Endothelial cell of umbilical vein (primary cell): Measurements from ENCODE around the gene NALCN. TPM values are rescaled to one million over a fixed set of nuclear protein-coding genes. Genes with fewer than 3 reads are reported as not detected.

Experiments
- BruUV-seq: library from RNA; stranded (reverse); fragments of 400-500 nt; replicated peaks from 2 replicates; lab custom pipeline; 2021; lab: Mats Ljungman, UMichigan
- CTCF ChIA-PET: fragments of 300-600, 350-600 bp; sonication (Branson Sonifier 250); formaldehyde crosslinking; loops from one replicate; lab custom pipeline; 2021; ENCODE audit warnings: antibody characterized with exemption, inconsistent platforms; lab: Charles Lee
- POLR2A ChIA-PET: fragments of 300-600, 350-600 bp; sonication (Branson Sonifier 250); formaldehyde crosslinking; loops from one replicate; lab custom pipeline; 2021; ENCODE audit warnings: antibody characterized with exemption, inconsistent platforms; lab: Charles Lee
- DNase-seq: peaks from one replicate; pipeline ENCODE4 v3.0.0-alpha.2; 2011; ENCODE audit warnings: low read depth, low spot score
- FAIRE-seq: peaks from 2 replicates; lab custom pipeline; 2011; peaks lifted over from hg19 to GRCh38; lab: Jason Lieb, UNC
- H2AFZ ChIP-seq: 2 replicates; pipeline ENCODE4 v1.6.0; 2012; ENCODE audit warnings: low read depth, low read length, control low read depth, inconsistent platforms
- H3K27ac ChIP-seq: 2 replicates; pipeline ENCODE4 v1.5.1; 2011; ENCODE audit warnings: low read depth, mild to moderate bottlenecking, control low read depth, low read length, moderate library complexity; ENCODE audit not compliant: insufficient read depth
- H3K27me3 ChIP-seq, 2 experiments: 2 replicates each; pipeline versions ENCODE4 v1.6.0 to v1.6.1; 2011; ENCODE audit warnings: low read length in 2 of 2, mixed read lengths in 1 of 2; ENCODE audit not compliant: control insufficient read depth in 2 of 2, insufficient read depth in 2 of 2
- H3K36me3 ChIP-seq, 2 experiments: 2 replicates in 1 of 2; 3 replicates in 1 of 2; pipeline ENCODE4 v1.5.1; 2011; ENCODE audit warnings: low read length in 2 of 2, mild to moderate bottlenecking in 1 of 2, moderate library complexity in 1 of 2; ENCODE audit not compliant: control insufficient read depth in 2 of 2, insufficient read depth in 2 of 2; ENCODE audit errors: extremely low read depth in 1 of 2
- H3K4me1 ChIP-seq: 3 replicates; pipeline ENCODE4 v1.5.1; 2011; ENCODE audit warnings: mild to moderate bottlenecking, low read length; ENCODE audit not compliant: control insufficient read depth, insufficient read depth; ENCODE audit errors: extremely low read depth
- H3K4me2 ChIP-seq: 2 replicates; pipeline ENCODE4 v1.6.1; 2011; ENCODE audit warnings: low read length, control low read depth, mixed read lengths; ENCODE audit not compliant: insufficient read depth
- H3K4me3 ChIP-seq, 3 experiments: fragments of 200-600 bp in 1 of 3; sonication (generic), shearing (Covaris generic) in 1 of 3; replicated peaks in 1 of 3; 2 replicates each; pipeline ENCODE4 v1.5.1; 2011 to 2016; ENCODE audit warnings: control low read depth in 3 of 3, low read length in 3 of 3, mild to moderate bottlenecking in 2 of 3, inconsistent platforms in 1 of 3, low read depth in 1 of 3, moderate library complexity in 1 of 3; ENCODE audit not compliant: insufficient read depth in 1 of 3
- H3K79me2 ChIP-seq: 2 replicates; pipeline ENCODE4 v1.6.0; 2012; ENCODE audit warnings: low read length, inconsistent platforms; ENCODE audit not compliant: control insufficient read depth, insufficient read depth
- H3K9ac ChIP-seq: replicated peaks from 2 replicates; pipeline ENCODE3; 2011; ENCODE audit warnings: low read length, control low read depth; ENCODE audit not compliant: insufficient read depth; ENCODE audit errors: extremely low read depth
- H3K9me1 ChIP-seq: replicated peaks from 3 replicates; pipeline ENCODE4 v1.6.0; 2011; ENCODE audit warnings: mild to moderate bottlenecking, low read length; ENCODE audit not compliant: control insufficient read depth, insufficient read depth; ENCODE audit errors: extremely low read depth
- H3K9me3 ChIP-seq: replicated peaks from 2 replicates; pipeline ENCODE4 v1.5.1; 2012; ENCODE audit warnings: low read length, inconsistent platforms; ENCODE audit not compliant: control insufficient read depth, insufficient read depth
- H4K20me1 ChIP-seq: replicated peaks from 2 replicates; pipeline ENCODE3; 2011; ENCODE audit warnings: mild to moderate bottlenecking, low read length; ENCODE audit not compliant: control insufficient read depth, insufficient read depth; ENCODE audit errors: extremely low read depth
- FOS ChIP-seq: IDR thresholded peaks from 2 replicates; pipeline ENCODE4 v1.6.1; 2011; ENCODE audit warnings: mild to moderate bottlenecking, low read length, moderate library complexity, borderline replicate concordance; ENCODE audit not compliant: insufficient read depth
- GATA2 ChIP-seq: IDR thresholded peaks from 2 replicates; pipeline ENCODE4 v1.7.0; 2011; ENCODE audit warnings: low read depth, mild to moderate bottlenecking, moderate library complexity, mixed read lengths, low read length; ENCODE audit not compliant: insufficient read length, insufficient read depth
- JUN ChIP-seq: IDR thresholded peaks from 2 replicates; pipeline ENCODE4 v1.6.1; 2011; ENCODE audit warnings: borderline replicate concordance, low read depth; ENCODE audit not compliant: insufficient read length, insufficient read depth
- MYC ChIP-seq: IDR thresholded peaks from one replicate; pipeline ENCODE4 v1.6.1; 2011; ENCODE audit warnings: mild to moderate bottlenecking, low read depth, low read length
- POLR2AphosphoS5 ChIP-seq: IDR thresholded peaks from 2 replicates; pipeline ENCODE4 v1.6.1; 2012; ENCODE audit warnings: low read depth, mild to moderate bottlenecking, control low read depth, low read length, moderate library complexity; ENCODE audit not compliant: insufficient read depth
- dilution Hi-C: fragments of 300-500 bp; cut with MboI; formaldehyde crosslinking; loops from one replicate; pipeline ENCODE4 v1.15.0; 2019; ENCODE audit warnings: low sequenced_read_pairs; ENCODE audit not compliant: extremely low pct_ligation_motif_present
- intact Hi-C: fragments of 100-400 bp; cut with micrococcal nuclease; formaldehyde crosslinking; loops from one replicate; pipeline ENCODE4 v1.10.0; 2022
- polyA plus RNA-seq, 4 experiments: library from polyadenylated mRNA; depleted of rRNA in 3 of 4; stranded (reverse) in 3 of 4; unstranded in 1 of 4; fragments of >200 nt; gene quantifications; 2 replicates each; pipeline versions ENCODE4 v1.2.1 to v1.2.3, GENCODE V29; 2011 to 2012; ENCODE audit warnings: missing spikeins in 1 of 4
- total RNA-seq: library from RNA; stranded (reverse); gene quantifications from 2 replicates; pipeline ENCODE4 v1.2.3, GENCODE V29; 2021
- TF ChIP-seq, protein P1 (sequence below): IDR thresholded peaks from 2 replicates; pipeline ENCODE4 v1.6.1; 2011; ENCODE audit not compliant: insufficient read depth, insufficient read length
- TF ChIP-seq, protein P2 (sequence below), 2 donors: IDR thresholded peaks; 1 replicate in 1 of 2; 2 replicates in 1 of 2; pipeline ENCODE4 v1.5.1; 2011; ENCODE audit warnings: low read length in 2 of 2, mild to moderate bottlenecking in 2 of 2, moderate library complexity in 2 of 2, control low read depth in 1 of 2, inconsistent platforms in 1 of 2, low read depth in 1 of 2; ENCODE audit not compliant: insufficient read depth in 1 of 2; ENCODE audit errors: extremely low read depth in 1 of 2

The NALCN gene
- total and polyA plus RNA-seq, 2 donors (not counting 3 experiments of a cell fraction or from before 2014, with no cell fraction given), result 3.3 to 4.4 TPM

DNA sequence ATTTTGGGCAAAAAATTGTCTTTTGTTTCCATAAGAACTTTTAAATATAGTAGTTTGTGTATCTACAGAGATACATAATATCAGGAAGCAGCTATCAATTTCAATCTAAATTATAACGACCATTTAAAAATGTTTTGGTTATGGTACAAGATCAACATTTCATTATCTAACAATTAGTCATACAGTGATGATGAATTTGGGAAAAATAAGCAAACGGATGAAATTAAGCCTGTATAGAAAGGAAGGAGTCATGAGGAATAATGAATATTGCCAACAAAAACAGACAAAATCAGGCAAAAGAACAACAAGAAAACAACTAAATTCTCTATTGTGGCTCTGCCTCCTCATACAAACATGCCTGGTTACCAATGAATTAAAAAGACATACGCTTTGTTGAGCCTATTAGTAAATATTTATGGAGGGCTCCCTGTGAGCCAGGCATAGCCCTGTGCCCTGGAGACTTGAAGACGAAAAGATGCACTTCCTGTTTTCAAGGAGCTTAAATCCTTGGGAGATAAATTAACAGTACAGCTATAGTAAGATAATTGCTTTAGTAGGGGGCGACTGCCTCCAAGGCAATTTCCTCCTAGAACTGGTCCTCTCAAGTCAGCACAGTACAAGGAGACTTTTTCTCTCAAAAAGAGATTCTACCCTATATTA lies 73.0 kb downstream of the NALCN start:
- Histone ChIP-seq H3K4me3 (no peak overlapping the region), H3K4me2 (peak overlapping the region; percentile 75), H3K27me3 (no peaks in the 10 kb centered on the region), H4K20me1 (no peaks in the 10 kb centered on the region), H3K4me1 (peaks cover 14% of the 10 kb centered on the region), H3K27ac (peak overlapping the region; percentile 47), H3K9me1 (no peaks in the 10 kb centered on the region), H3K36me3 (no peaks in the 10 kb centered on the region), H2AFZ (no peak overlapping the region), H3K9ac (no peak overlapping the region), H3K9me3 (peaks cover 4% of the 10 kb centered on the region), H3K79me2 (no peaks in the 10 kb centered on the region)
- intact Hi-C loops (loop anchor here (1.0 kb wide), 1 partner anchor 111 kb away; no protein-coding TSS in a partner anchor), dilution Hi-C loops (no loop called here)
- DNase-seq (peak; percentile 40), FAIRE-seq (peak; percentile 78)
- no TSS peak for BruUV-seq
- TF ChIP-seq, protein P1, sequence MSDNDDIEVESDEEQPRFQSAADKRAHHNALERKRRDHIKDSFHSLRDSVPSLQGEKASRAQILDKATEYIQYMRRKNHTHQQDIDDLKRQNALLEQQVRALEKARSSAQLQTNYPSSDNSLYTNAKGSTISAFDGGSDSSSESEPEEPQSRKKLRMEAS, result no peak
- TF ChIP-seq JUN (peak; percentile 44), FOS (peak; percentile 38), POLR2AphosphoS5 (peak; percentile 34), MYC (no peak), GATA2 (peak; percentile 62)
- TF ChIP-seq, protein P2, sequence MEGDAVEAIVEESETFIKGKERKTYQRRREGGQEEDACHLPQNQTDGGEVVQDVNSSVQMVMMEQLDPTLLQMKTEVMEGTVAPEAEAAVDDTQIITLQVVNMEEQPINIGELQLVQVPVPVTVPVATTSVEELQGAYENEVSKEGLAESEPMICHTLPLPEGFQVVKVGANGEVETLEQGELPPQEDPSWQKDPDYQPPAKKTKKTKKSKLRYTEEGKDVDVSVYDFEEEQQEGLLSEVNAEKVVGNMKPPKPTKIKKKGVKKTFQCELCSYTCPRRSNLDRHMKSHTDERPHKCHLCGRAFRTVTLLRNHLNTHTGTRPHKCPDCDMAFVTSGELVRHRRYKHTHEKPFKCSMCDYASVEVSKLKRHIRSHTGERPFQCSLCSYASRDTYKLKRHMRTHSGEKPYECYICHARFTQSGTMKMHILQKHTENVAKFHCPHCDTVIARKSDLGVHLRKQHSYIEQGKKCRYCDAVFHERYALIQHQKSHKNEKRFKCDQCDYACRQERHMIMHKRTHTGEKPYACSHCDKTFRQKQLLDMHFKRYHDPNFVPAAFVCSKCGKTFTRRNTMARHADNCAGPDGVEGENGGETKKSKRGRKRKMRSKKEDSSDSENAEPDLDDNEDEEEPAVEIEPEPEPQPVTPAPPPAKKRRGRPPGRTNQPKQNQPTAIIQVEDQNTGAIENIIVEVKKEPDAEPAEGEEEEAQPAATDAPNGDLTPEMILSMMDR (IDR thresholded peaks at IDR 0.05; ENCODE audit: extremely low read depth in 1 of 2, insufficient read depth in 1 of 2, low read depth in 1 of 2, low read length in 2 of 2), result no peak
- CTCF ChIA-PET, result interaction anchor here (0.9 to 2.3 kb wide), 3 partner anchors 9 to 199 kb away, joined by 3 to 10 read pairs (median 5); no protein-coding TSS in a partner anchor
- POLR2A ChIA-PET, result no interaction called here
